KG1 (cell line): Measurements from ENCODE around the gene ZNF200.
"Not testable (repeated sequence)": the region's sequence is repeated elsewhere in the genome, so short reads cannot be mapped to it uniquely, and the experiment has no call there.

ENCODE experiments used
- DNase-seq: peaks from one replicate; lab custom pipeline; 2025; lab: John Stamatoyannopoulos, UW

The ZNF200 gene

DNA sequence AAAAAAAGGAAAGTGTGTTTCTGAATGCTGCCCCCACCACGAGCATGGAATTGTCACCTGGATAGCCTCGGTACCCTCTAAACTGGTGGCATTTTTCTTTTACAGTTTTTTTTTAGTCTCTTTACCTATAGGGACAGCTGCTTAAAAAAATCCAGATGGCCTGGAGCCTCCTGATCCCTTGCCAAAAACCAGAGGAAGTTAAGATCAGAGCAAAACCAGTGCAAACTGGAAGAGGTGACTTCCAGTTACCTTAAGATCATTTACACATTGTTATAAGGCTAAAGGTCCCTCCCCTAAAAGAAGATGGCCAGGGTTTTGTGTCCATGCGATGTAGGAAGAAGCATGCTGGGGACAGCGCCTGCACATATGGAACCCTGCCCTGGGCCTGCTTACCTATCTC lies 18.0 kb upstream of the ZNF200 start:
- no peak for DNase-seq

DNA sequence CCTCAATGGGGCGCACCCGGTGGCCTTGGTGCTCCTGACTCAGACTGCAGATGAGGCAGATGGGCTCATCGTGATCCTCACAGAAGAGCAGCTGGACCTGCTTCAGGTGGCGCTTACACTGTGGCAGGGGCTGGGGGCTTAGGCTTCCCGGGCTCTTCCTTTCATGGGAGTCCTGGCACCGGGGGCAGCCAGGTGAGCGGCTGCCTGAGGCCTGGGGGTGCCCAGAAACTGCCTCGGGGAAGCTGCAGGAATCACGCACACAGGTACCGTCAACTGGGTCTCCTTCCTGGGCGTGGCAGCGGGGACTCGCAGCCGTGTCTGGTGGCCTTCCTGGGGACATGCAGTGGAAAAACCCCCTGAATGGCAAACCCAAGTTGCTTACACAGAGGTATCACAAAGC lies 14.5 kb upstream of the ZNF200 start:
- DNase-seq, result no peak

DNA sequence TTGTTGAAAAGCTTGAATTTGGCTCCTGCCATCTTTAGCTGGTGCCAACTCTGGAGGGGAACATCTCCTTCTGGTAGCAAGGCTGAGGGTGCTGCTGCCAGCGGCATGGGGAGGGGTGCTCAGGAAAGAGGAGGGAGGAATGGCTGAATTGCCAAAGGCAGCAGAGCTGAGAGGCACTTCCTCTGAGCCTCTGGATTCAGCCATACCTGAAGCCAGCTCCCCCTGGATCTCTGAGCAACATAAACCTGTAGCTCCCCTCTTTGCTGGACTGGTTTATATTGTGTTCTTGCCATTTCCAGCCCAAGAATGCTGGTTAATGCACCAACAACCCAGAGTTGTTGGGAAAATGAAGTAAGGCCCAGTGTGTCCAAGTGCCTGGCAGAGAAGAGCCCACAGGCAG lies 14.1 kb upstream of the ZNF200 start:
- DNase-seq, result no peak

DNA sequence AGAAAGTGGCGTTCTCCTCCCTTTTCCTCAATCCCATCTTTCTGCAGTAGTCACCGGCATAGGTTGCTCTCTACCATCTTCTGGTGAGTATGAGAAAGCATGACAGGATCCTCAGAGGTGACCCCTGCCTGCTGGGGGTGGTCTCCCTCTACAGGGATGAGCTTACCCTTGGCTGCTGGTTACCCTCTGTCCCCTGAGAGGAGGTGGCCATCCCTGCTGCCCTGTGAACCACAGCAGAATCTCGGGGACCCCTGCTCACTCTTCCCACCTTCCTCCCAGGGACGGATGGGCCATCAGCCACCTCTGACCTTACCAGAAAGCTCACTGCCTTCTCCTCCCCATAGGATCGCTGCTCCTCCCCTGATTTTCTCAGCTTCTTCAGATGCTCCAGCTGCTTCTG lies 13.6 kb upstream of the ZNF200 start:
- no peak for DNase-seq

DNA sequence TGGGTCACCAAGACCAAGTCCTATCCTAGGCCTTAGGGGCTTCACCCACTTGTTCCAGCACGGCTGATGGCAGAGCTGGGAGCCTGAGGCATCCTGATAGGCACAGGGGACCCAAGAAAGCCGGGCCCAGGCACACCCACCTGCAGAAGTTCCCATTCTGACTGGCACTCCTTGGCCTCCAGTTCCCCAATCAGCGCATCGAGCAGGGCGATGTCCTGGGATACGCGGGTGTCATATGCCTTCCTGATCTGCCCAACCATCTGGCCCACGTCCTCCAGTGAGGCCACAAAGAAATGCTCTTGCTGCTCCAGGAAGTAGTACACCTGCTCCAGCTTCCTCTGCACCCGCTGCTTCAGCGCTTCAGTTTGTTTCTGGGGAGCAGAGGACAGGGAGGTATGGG lies 11.9 kb upstream of the ZNF200 start:
- DNase-seq, result no peak

DNA sequence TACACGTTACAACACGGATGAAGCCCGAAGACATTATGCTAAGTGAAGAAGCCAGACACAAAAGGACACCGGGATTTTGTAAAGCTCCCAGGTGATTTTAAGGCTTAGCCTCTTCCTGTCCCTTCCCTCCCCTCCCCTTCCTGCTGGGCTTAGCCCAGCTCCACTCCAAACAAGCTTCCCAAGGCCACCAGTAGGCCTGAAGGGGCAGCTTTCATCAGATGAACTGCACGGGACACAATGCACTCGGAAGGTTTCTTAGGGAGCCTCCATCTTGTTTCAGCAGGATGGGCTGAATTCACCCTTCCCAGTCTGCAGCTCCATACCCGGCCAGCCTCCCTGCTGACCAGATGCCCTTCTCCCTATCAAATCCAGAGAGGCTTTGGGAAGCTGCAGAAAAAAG lies 11.0 kb upstream of the ZNF200 start:
- no peak for DNase-seq

DNA sequence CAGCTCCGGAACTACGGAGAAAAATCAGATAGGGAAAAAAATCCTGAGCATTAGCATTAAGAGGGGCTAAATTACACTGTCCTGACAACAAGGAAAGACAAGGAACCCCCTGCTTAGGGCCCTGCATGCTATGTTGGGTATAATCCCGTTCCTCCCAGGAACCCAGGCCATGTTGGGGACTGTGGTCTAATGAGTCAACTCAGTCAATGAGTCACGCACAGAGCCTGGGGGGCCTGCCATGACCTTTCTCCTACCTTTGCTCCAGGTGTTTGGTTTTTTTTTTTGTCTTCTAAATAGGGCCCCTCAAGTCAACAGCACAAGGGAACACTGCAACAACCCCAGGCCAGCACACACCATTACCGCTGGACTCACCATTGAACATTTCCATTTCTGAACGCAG lies 8.9 kb upstream of the ZNF200 start:
- DNase-seq, result no peak

DNA sequence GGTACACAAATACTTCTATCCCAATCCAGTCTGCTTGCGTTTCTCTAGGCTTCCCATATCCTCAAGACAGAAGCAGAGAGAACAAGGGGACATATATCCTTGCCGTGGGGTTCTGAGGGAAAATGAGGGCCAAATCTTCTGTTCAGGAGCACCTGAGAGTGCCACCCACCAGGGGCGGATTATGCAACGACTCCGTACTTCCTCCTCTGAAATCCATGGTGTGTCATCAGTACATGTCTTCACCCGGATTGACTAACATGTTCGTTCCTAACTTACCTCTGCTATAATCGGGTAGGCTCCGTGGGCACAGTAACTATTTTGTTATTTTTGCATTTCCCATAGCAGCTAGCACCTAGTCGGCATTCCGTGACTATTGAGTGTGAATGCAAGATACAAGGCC lies 7.8 kb upstream of the ZNF200 start:
- DNase-seq, result no peak

DNA sequence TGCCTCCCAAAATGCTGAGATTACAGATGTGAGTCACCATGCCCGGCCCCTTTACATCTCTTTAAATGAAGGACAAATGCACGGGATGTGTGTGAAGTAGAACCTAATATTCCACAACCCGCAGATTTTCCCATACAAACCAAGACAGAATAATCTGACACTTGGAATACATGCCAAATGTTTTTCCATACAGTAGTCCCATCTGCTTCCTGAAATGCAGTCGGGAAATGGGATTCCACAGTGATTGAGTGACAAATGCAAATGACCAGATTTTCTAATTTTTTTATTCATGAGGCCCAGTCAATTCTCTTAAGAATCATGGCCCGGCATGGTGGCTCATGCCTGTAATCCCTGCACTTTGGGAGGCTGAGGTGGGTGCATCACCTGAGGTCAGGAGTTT lies 6.8 kb upstream of the ZNF200 start:
- no peak for DNase-seq

DNA sequence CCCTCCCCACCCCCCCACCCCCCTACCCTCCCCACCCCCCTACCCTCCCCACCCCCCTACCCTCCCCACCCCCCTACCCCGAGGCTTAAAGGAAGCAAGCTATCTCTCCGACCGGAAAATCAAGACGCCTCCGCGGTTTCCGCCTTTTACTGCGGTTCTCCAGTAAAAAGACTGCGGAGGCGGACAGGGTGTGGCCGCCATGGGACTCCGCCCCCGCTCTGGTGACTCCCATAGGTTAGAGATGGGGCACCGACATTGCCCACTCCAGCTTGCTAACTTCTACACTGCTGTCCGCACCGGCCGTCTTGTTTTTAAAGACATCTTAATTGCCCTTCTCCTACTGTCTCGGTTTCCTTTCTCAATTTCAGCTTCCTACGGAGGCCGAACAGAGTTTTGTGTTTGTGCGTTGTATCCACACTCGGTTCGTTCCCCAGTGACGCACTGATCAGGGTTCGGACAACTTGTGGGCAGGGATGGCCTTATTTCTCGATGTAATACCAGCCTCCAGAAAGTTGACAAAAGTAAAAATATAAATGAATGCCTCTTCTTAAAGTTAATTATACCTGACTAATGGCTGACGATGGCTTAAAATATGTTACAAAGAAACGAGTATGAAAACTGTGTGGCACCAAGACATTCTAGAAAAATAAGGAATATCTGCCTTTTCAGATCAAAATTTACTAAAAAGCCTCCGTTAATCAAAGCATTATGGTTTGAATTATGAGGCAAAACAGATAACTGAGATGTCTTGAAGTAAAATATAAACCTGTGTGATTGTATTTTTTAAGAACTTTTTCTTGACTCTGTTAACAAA lies 1.1 kb upstream of the ZNF200 start:
- DNase-seq, result no peak

DNA sequence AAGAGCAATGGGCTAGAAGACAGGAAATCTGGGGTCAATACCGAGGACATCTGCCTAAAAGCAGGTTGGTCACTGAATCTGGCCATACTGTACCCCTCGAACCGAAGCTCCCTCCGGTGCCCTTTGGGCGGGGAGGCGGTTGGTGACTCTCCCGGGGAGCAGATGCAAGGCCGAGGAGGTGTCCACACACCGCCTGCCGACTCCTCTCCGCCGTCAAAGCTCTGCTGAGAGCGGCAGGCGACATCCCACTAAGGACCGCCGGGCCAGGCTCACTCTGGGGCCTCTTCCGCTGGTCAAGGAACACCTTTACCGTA lies 458 bp downstream of the ZNF200 start:
- no peak for DNase-seq

DNA sequence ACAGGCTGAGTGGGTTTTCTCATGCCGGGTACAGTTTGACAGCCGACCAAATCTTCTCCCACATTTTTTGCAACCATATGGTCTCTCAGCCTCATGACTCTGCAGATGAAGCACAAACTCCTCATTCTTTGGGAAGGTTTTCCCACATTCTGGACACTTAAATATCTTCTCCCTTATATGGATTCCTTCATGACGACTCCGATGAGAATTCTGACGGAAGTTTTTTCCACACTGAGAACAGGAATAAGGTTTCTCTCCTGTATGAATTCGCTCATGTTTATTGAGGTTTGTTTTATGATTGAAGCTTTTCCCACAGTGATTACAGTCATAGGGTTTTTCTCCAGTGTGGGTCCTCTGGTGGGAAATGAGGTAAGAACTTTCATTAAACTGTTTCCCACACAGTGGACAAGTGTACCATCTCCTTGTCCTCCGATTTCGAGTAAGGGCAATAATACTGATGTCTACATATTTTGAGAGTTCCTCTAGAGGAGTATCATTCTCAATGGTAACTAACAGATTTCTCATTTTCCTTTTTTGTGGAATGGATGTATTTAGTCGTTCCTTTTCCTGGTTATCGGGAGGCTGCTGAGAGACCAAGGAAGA lies 10.9 kb downstream of the ZNF200 start:
- no peak for DNase-seq

DNA sequence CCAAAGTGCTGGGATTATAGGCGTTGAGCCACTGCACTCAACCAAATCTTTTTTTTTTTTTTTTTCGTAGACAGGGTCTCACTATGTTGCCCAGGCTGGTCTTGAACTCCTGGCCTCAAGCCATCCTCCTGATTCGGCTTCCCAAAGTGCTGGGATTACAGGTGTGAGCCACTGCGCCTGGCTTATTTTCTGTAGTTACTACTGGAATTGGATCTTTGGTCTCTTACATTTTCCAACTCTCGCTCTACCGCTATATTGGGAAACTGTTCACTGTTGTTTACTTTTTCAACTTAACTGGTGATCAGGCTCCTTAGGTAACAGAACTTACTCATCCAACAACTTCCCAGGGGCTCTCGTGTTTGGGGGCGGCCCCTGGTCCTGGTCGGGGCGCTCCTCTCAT lies 14.1 kb downstream of the ZNF200 start:
- no peak for DNase-seq

DNA sequence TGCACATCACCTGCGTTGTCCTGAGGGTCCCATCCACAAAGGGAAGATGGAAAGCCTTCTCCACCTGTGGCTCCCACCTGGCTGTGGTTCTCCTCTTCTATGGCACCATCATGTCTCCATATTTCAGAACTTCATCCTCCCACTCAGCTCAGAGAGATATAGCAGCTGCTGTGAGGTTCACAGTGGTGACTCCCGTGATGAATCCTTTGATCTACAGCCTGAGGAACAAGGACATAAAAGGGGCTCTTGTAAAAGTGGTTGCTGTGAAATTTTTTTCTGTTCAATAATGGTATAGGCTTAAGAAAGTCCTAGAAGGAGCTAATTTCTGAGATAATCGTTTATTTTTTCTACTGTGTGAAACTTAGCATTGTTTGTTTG lies 18.7 kb downstream of the ZNF200 start:
- no peak for DNase-seq

DNA sequence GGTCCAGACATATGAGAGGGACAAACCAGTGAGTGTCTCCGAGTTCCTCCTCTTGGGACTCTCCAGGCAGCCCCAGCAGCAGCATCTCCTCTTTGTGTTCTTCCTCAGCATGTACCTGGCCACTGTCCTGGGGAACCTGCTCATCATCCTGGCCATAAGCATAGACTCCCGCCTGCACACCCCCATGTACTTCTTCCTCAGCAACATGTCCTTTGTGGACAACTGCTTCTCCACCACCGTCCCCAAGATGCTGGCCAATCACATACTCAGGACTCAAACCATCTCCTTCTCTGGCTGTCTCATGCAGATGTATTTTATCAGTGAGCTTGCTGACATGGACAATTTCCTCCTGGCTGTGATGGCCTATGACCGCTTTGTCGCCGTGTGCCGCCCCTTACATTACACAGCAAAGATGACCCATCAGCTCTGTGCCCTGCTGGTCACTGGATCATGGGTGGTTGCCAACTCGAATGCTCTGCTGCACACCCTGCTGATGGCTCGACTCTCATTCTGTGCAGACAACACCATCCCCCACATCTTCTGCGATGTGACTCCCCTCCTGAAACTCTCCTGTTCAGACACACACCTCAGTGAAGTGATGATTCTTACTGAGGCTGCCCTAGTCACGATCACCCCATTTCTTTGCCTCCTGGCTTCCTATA lies 19.2 kb downstream of the ZNF200 start:
- no peak for DNase-seq

DNA sequence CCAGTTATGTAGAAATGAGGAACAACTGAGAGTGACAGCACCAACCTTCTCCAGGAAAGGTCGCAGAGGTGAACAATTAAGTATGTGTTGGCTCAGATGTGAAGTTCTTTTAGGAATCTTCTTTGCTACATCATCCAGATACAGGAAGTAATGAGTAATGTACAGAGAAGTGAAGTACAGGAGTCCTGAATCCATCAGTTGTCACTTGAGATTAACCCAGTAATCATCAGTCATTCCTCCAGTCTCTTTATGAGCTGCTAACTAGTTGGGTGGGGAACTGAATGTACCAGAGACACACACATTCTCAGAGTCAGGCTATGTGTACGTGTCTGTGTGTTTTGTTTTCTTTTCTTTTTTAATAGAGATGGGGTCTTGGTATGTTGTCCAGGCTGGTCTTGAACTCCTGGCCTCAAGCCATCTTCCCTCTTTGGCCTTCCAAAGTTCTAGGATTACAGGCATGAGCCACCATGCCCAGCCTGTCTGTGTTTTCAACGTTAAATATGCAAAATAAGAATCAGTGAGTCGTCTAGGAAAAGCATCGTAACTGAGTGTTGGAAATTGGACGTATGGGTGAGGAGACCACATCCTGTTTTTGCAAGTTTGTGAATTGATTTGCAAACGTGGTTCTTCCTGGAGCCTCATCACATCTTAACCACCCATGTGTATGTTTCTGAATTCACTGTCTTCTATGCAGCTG lies 19.9 kb downstream of the ZNF200 start:
- DNase-seq, result no peak

DNA sequence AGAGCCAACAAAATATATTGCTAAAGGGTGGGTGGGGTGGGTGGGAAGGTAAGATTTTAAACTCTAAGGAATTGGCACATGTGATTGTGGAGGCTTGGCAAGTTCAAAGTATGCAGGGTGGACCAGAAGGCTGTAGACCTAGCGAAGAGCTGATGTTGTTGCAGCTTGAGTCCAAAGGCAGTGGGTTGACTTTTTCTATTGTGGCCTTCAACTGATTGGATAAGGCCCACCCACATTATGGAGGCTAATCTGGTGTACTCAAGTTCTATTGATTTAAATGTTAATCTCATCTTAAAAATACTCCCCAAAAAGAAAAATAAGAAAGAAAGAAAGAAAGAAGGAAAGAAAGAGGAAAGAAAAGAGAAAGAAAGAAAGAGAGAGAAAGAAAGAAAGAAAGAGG lies 22.4 kb downstream of the ZNF200 start:
- DNase-seq, result no peak

DNA sequence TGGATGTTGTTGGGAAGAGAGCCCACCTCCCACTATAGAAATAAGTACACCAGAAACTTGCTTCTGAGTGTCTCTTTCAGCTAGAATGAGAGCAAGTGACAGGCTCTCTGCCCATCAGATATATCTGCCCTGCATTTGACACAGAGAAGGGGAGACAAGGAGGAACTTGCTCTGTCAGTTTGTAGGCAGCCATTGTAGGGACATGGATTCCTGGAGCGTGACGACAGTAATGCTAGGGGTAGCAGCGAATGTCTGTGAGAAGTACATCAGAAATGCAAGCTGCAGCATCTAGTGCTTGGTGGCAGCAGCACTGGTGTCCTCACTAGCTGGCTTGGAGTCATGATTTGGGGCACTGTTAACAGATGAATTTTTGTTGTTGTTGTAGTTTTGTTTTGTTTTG lies 23.0 kb downstream of the ZNF200 start:
- no peak for DNase-seq

DNA sequence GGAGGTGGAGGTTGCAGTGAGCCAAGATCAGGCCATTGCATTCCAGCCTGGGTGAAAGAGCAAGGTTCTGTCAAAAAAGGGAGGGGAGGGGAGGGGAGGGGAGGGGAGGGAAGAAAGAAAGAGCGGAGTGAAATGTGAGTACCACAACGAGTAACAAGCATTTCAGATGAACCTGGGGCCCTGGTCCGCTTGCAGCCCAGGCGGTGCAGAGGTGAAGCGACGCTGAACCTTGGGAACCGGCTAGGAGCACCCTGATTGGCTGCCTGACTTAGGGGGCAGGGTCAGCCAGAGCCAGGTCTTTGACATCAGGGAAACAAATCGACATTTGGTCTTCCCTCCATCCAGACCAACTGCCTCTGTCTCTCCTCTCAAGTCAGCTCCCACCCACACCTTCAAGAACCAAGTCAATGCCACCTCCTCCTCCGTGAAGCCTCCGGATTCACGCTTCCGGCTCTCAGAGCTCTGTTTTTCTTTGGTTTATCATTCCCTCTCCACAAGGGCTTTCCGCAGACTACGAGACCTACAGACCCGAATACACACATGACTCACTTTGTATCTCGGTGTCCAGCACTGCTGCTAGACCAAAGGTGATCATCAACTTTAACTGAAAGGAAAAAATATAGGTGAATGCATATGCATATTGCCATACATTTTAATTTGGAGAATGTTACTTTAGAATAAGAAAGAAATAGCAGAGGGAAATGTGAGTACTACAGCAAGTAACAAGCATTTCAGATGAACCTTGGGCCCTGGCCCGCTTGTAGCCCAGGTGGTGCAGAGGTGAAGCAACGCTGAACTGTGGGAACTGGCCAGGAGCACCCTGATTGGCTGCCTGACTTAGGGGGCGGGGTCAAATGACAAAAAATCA lies 27.6 kb downstream of the ZNF200 start:
- no peak for DNase-seq

DNA sequence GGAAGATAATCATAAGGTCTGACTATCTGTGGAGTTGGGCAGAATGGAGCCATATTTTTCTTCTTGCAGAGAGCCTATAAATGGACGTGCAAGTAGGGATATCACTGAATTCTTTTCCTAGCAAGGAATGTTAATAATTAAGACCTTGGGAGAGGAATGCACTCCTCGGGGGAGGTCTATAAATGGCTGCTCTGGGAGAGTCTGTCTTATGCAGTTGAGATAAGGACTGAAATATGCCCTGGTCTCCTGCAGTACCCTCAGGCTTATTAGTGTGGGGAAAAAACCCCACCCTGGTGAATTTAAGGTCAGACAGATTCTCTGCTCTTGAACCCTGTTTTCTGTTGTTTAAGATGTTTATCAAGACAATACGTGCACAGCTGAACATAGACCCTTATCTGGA lies 29.0 kb downstream of the ZNF200 start:
- not testable (repeated sequence) for DNase-seq

DNA sequence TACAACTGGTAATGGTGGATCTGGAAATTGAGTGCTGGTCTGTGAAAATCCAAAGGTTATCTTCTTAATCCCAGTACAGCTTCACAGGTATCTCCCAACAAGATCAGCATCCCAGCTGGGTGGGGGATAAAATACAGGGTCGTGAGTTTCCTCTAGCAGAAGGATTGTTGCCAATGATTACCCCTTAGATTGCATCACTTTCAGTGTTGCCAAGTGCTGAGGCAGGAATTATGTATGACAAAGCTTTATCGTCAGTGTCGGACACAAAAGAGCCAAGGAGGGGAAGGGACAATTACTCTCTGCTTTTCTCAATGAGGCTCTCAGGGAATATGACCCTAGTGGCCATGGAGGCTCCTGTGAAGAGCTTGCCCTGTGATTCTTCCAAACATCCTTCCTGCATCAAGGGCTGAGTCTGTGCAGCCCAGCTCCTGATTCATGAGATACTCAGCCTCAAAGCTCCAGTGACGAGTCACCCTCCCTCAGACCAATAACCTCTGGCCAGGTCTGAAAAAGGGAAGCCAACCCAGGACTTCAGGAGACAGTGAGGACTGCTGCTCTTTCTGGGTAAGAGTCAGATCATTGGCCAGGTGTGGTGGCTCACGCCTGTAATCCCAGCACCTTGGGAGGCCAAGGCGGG lies 31.9 kb downstream of the ZNF200 start:
- no peak for DNase-seq
